Measurements from ENCODE around the gene BAG1.

The BAG1 gene

GRCh38 chr9:33265211-33265865 is 830 bp upstream of the BAG1 start:
- peak overlapping the region; percentile 83 for H3K4me3 ChIP-seq (ENCODE audit: low read length)
- no peak for DNase-seq (ENCODE audit: low read depth)
- no peak for TF ChIP-seq CTCF (IDR thresholded peaks at IDR 0.05; ENCODE audit: insufficient read depth, low read depth, low read length, missing control alignments)

GRCh38 chr9:33264003-33264472 is 470 bp downstream of the BAG1 start:
- peak; percentile 15 for DNase-seq (ENCODE audit: low read depth)
- peak overlapping the region; percentile 92 for H3K4me3 ChIP-seq (ENCODE audit: low read length)
- TF ChIP-seq CTCF (IDR thresholded peaks at IDR 0.05; ENCODE audit: insufficient read depth, low read depth, low read length, missing control alignments) = no peak

GRCh38 chr9:33263131-33264002 is 1.1 kb downstream of the BAG1 start:
- TF ChIP-seq CTCF (IDR thresholded peaks at IDR 0.05; ENCODE audit: insufficient read depth, low read depth, low read length, missing control alignments) = no peak
- peak; percentile 32 for DNase-seq (ENCODE audit: low read depth)
- peak overlapping the region; percentile 92 for H3K4me3 ChIP-seq (ENCODE audit: low read length)

GRCh38 chr9:33260372-33260771 is 4.1 kb downstream of the BAG1 start:
- DNase-seq (ENCODE audit: low read depth) = no peak
- H3K4me3 ChIP-seq (ENCODE audit: low read length) = no peak overlapping the region
- TF ChIP-seq CTCF (IDR thresholded peaks at IDR 0.05; ENCODE audit: insufficient read depth, low read depth, low read length, missing control alignments) = no peak

- no peak for TF ChIP-seq CTCF (IDR thresholded peaks at IDR 0.05; ENCODE audit: insufficient read depth, low read depth, low read length, missing control alignments)
- H3K4me3 ChIP-seq (ENCODE audit: low read length) = no peak overlapping the region
- no peak for DNase-seq (ENCODE audit: low read depth)
Observed at GRCh38 chr9:33257276-33257675, 7.2 kb downstream of the BAG1 start.

- TF ChIP-seq CTCF (IDR thresholded peaks at IDR 0.05; ENCODE audit: insufficient read depth, low read depth, low read length, missing control alignments) = no peak
- DNase-seq (ENCODE audit: low read depth) = no peak
Observed at GRCh38 chr9:33256236-33256635, 8.3 kb downstream of the BAG1 start.

More at GRCh38 chr9:33256236-33256635, 8.3 kb downstream of the BAG1 start:
- H3K4me3 ChIP-seq (ENCODE audit: low read length) = no peak overlapping the region

All from epithelial cell of esophagus (primary cell).